ENCODE data around the gene HMCN1. TPM values are rescaled to one million over a fixed set of nuclear protein-coding genes. Genes with fewer than 3 reads are reported as not detected.

HMCN1 gene
- total RNA-seq, 6 experiments from 2014 or later = 4.7 to 7.5 (median 5.7) TPM

DNA sequence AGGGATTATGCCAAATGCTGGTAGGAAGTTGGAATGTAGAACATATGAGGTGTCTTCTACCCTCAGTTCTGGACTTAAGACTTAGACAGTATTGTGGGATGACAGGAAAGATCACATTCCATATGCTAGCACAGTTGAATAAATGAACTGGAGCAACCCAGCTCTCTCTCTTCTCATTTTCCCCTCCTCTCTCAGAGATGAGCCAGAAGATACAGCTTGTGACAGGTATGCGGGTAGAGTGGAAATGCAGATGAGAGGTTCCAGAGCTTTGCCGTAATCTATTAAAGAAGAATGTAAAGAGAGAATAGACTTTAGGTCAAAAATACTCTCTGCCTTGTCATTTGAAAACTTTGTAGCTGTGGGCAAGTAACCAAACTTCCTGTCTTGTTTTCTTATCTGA is 32.5 kb upstream of the HMCN1 start:
- H3K4me1 ChIP-seq = no peaks in the 10 kb centered on the region
- H3K27ac ChIP-seq = no peak overlapping the region
- intact Hi-C loops (cut with DNase I) = no loop called here
- 80% methylated on average over 1 of the region's 2 CpGs for WGBS (ENCODE audit: insufficient coverage, low coverage, low lambda C conversion rate, missing lambda C conversion rate)
- no peak overlapping the region for H3K4me3 ChIP-seq
- H3K9me3 ChIP-seq = no peaks in the 10 kb centered on the region
- H3K36me3 ChIP-seq = no peaks in the 10 kb centered on the region
- DNase-seq (no peak), ATAC-seq (no peak)
- peaks cover 0 to 3% of the 10 kb centered on the region in 2 donors for H3K27me3 ChIP-seq
- TF ChIP-seq CTCF (IDR thresholded peaks at IDR 0.05) (no peak), POLR2A (IDR thresholded peaks at IDR 0.05) (no peak)

DNA sequence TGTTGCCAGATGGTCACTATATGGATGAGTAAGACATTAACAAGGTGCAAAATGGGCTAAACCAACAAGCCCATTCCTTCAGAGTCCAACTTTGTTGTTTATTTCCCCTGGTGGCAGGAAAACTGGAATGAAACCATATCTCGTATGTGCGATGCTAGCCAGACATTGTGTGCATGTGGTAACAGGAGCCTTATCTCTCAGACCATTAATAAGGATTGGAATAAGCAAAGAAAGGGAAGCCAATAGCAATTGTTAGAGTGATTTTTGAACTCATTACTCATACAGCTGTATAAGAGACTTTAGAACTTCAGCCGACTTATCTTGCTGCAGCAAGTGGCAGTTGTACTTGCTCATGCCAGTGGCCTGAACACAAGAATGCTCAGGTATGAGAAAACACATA is 30.0 kb upstream of the HMCN1 start:
- 49% methylated on average over 3 of the region's 3 CpGs for WGBS (ENCODE audit: insufficient coverage, low coverage, low lambda C conversion rate, missing lambda C conversion rate)
- Histone ChIP-seq H3K4me3 (no peak overlapping the region), H3K9me3 (no peaks in the 10 kb centered on the region), H3K4me1 (no peaks in the 10 kb centered on the region), H3K27ac (no peak overlapping the region), H3K27me3 (peaks cover 0 to 3% of the 10 kb centered on the region in 2 donors), H3K36me3 (no peaks in the 10 kb centered on the region)
- intact Hi-C loops (cut with DNase I) = no loop called here
- TF ChIP-seq POLR2A (IDR thresholded peaks at IDR 0.05) (no peak), CTCF (IDR thresholded peaks at IDR 0.05) (no peak)
- no peak for DNase-seq
- ATAC-seq = no peak

DNA sequence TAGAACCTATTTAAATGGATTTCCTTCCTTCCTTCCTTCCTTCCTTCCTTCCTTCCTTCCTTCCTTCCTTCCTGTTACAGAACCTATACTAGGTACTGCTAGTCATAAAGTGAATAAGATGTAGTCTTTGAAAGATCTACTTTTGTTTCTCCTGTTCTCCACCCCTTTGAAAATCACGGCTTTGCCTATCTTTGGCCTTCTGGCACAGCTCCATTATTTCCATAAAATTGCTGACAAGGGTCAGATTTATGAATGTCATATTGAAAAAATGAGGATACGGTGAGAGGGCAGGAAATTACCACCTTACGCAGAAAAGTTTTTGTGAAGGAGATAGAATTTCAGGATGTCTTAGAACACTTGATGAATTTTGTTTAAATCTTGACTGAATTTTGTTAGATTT is 18.1 kb upstream of the HMCN1 start:
- no peak for TF ChIP-seq POLR2A (IDR thresholded peaks at IDR 0.05)
- TF ChIP-seq CTCF (IDR thresholded peaks at IDR 0.05) = no peak
- no peak for DNase-seq
- ATAC-seq = no peak

DNA sequence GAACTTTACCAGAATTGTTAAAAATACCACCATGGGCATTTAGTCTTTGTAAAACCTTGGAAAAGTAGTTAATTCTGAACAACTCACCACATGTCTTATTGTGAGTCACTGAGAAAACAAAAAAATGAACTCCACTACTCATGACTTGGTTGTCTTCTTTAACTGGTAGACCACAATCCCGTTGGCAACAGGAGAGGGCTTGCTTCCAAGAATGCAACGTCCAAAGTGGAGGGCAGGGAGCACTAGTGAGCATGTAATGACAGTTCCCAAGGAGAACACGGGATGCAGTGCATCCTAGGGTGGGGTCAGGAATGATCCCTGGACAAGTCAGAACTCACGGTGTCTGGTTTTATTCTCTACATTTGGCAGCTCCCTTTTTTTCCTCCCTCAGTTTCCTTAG is 15.2 kb upstream of the HMCN1 start:
- no peaks in the 10 kb centered on the region for H3K27me3 ChIP-seq
- H3K4me3 ChIP-seq = peak overlapping the region in 1 of 3 donors; percentile 2
- DNase-seq = peak; percentile 46 to 83 (median 66)
- ATAC-seq = peak; percentile 93 to 96 (median 94)
- H3K27ac ChIP-seq = peak overlapping the region in 1 of 3 donors; percentile 61
- intact Hi-C loops (cut with DNase I) = no loop called here
- 0% methylated on average over 4 of the region's 4 CpGs for WGBS (ENCODE audit: insufficient coverage, low coverage, low lambda C conversion rate, missing lambda C conversion rate)
- H3K4me1 ChIP-seq = peaks cover 0 to 12% (median 0%) of the 10 kb centered on the region in 4 donors
- H3K9me3 ChIP-seq = no peaks in the 10 kb centered on the region
- TF ChIP-seq POLR2A (IDR thresholded peaks at IDR 0.05) (no peak), CTCF (IDR thresholded peaks at IDR 0.05) (peak in 3 of 4 donors; percentile 6 to 36 (median 30))
- no peaks in the 10 kb centered on the region for H3K36me3 ChIP-seq

More for the DNA sequence above, 18.1 kb upstream of the HMCN1 start:
- Histone ChIP-seq H3K27me3 (no peaks in the 10 kb centered on the region), H3K4me3 (no peak overlapping the region), H3K27ac (no peak overlapping the region), H3K9me3 (no peaks in the 10 kb centered on the region), H3K4me1 (peaks cover 0 to 12% (median 0%) of the 10 kb centered on the region in 4 donors), H3K36me3 (no peaks in the 10 kb centered on the region)
- WGBS (ENCODE audit: insufficient coverage, low coverage, low lambda C conversion rate, missing lambda C conversion rate) = 56% methylated on average over 3 of the region's 3 CpGs
- intact Hi-C loops (cut with DNase I) = no loop called here

Data from right lobe of liver (tissue), 6 donors.